PC-9 (cell line): Measurements from ENCODE around the gene CBR1.

Experiments
- CTCF ChIP-seq: fragments of 200-600 bp; sonication (generic); conservative IDR thresholded peaks from 2 replicates; pipeline ENCODE4 v1.6.1; 2017; ENCODE audit warnings: mixed run types, antibody characterized with exemption, mild to moderate bottlenecking, moderate library complexity
- EZH2 ChIP-seq: fragments of 200-600 bp; sonication (generic); IDR thresholded peaks from 2 replicates; pipeline ENCODE4 v1.8.0; 2017; ENCODE audit warnings: antibody characterized with exemption, low read depth

- no peak for TF ChIP-seq CTCF
- TF ChIP-seq EZH2, result no peak
Observed at GRCh38 chr21:36109868-36110267, 40.0 kb downstream of the CBR1 start.
